A673 (cell line): ENCODE measurements around the gene DHX57. TPM values are rescaled to one million over a fixed set of nuclear protein-coding genes. Genes with fewer than 3 reads are reported as not detected.
A peak's percentile ranks its signal among the peaks of the same experiment; 100 is the strongest.

Experiments used
- BruUV-seq: library from RNA; stranded (reverse); fragments of 400-500 nt; replicated peaks from 2 replicates; lab custom pipeline; 2021; lab: Mats Ljungman, UMichigan
- CTCF ChIA-PET: fragments of 300-600 bp; sonication (Branson Sonifier 250); formaldehyde crosslinking; loops from one replicate; lab custom pipeline; 2022; ENCODE audit warnings: antibody characterized with exemption; lab: Charles Lee
- POLR2A ChIA-PET: fragments of 300-600 bp; sonication (Branson Sonifier 250); formaldehyde crosslinking; loops from one replicate; lab custom pipeline; 2022; ENCODE audit warnings: antibody characterized with exemption; ENCODE audit not compliant: low non-redundant PET; lab: Charles Lee
- DNase-seq: peaks from one replicate; pipeline ENCODE4 v3.0.0-alpha.2; 2015; ENCODE audit warnings: low spot score
- H3K27ac ChIP-seq: fragments of 200-600 bp; sonication (generic); 2 replicates; pipeline ENCODE4 v1.5.1; 2016; ENCODE audit warnings: mixed run types, low read depth, mild to moderate bottlenecking, mixed read lengths, antibody characterized with exemption, low read length; ENCODE audit not compliant: poor library complexity, severe bottlenecking
- H3K27me3 ChIP-seq: fragments of 200-600 bp; sonication (generic); replicated peaks from 2 replicates; pipeline ENCODE4 v1.6.1; 2017; ENCODE audit warnings: mixed run types, low read depth, mild to moderate bottlenecking, mixed read lengths, antibody characterized with exemption, low read length; ENCODE audit not compliant: insufficient read depth, poor library complexity
- H3K36me3 ChIP-seq: fragments of 200-600 bp; sonication (generic); 2 replicates; pipeline ENCODE4 v1.6.1; 2016; ENCODE audit warnings: mixed run types, mild to moderate bottlenecking, mixed read lengths, antibody characterized with exemption, low read length; ENCODE audit not compliant: insufficient read depth, poor library complexity, severe bottlenecking
- H3K4me1 ChIP-seq: fragments of 200-600 bp; sonication (generic); 2 replicates; pipeline ENCODE4 v1.6.1; 2017; ENCODE audit warnings: mixed run types, mild to moderate bottlenecking, mixed read lengths, antibody characterized with exemption, low read length; ENCODE audit not compliant: insufficient read depth, poor library complexity, severe bottlenecking
- H3K4me3 ChIP-seq: fragments of 200-600 bp; sonication (generic); 2 replicates; pipeline ENCODE4 v1.5.1; 2016; ENCODE audit warnings: low read depth, mixed run types, mild to moderate bottlenecking, mixed read lengths, low read length; ENCODE audit not compliant: poor library complexity, severe bottlenecking
- H3K9me3 ChIP-seq: fragments of 200-600 bp; sonication (generic); 2 replicates; pipeline ENCODE4 v1.6.1; 2016; ENCODE audit warnings: mixed run types, low read depth, mild to moderate bottlenecking, mixed read lengths, antibody characterized with exemption, low read length; ENCODE audit not compliant: poor library complexity, severe bottlenecking
- EZH2 ChIP-seq: fragments of 200-600 bp; sonication (generic); IDR thresholded peaks from 2 replicates; pipeline ENCODE4 v1.6.1; 2017; ENCODE audit warnings: borderline replicate concordance, low read depth, mild to moderate bottlenecking, mixed read lengths, antibody characterized with exemption, low read length; ENCODE audit not compliant: poor library complexity, severe bottlenecking
- intact Hi-C: fragments of 100-400 bp; cut with micrococcal nuclease; formaldehyde crosslinking; loops from one replicate; pipeline ENCODE4 v1.10.0; 2022; ENCODE audit not compliant: unreplicated experiment
- total RNA-seq: library from RNA; stranded (reverse); gene quantifications from 2 replicates; pipeline ENCODE4 v1.2.3, GENCODE V29; 2021
- TF ChIP-seq, protein P1 (sequence below): fragments of 300-800, 200-600 bp; sonication (generic); conservative IDR thresholded peaks from 2 replicates; pipeline ENCODE4 v1.5.1; 2017; ENCODE audit warnings: low read depth, mild to moderate bottlenecking, antibody characterized with exemption, low read length, moderate library complexity, mixed read lengths

Gene DHX57
- total RNA-seq, 1 experiment from 2014 or later, result 30.6 TPM

DNA sequence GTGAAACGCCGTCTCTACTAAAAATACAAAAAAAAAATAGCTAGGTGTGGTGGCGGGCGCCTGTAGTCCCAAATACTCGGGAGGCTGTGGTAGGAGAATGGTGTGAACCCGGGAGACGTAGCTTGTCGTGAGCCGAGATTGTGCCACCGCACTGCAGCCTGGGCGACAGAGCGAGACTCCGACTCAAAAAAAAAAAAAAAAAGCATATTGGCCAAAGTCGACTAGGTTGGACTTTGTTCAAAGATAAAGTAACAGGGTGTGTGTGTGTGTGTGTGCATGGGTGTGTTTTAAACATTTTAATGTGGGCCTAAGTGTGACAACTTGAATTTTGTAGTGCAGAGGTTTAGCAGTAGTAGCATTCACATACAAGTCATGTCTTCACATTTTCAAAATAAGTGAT is 86.0 kb downstream of the DHX57 start:
- POLR2A ChIA-PET, result interaction anchor here (0.6 kb wide), 1 partner anchor 84 kb away, joined by 5 read pairs; no protein-coding TSS in a partner anchor
- no peaks in the 10 kb centered on the region for H3K27me3 ChIP-seq
- H3K4me1 ChIP-seq, result peaks cover 12% of the 10 kb centered on the region
- TF ChIP-seq, protein P1, sequence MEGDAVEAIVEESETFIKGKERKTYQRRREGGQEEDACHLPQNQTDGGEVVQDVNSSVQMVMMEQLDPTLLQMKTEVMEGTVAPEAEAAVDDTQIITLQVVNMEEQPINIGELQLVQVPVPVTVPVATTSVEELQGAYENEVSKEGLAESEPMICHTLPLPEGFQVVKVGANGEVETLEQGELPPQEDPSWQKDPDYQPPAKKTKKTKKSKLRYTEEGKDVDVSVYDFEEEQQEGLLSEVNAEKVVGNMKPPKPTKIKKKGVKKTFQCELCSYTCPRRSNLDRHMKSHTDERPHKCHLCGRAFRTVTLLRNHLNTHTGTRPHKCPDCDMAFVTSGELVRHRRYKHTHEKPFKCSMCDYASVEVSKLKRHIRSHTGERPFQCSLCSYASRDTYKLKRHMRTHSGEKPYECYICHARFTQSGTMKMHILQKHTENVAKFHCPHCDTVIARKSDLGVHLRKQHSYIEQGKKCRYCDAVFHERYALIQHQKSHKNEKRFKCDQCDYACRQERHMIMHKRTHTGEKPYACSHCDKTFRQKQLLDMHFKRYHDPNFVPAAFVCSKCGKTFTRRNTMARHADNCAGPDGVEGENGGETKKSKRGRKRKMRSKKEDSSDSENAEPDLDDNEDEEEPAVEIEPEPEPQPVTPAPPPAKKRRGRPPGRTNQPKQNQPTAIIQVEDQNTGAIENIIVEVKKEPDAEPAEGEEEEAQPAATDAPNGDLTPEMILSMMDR, result no peak
- TF ChIP-seq EZH2, result no peak
- H3K36me3 ChIP-seq, result no peaks in the 10 kb centered on the region
- H3K27ac ChIP-seq, result no peak overlapping the region
- CTCF ChIA-PET, result no interaction called here
- BruUV-seq, result no TSS peak
- no peak for DNase-seq
- intact Hi-C loops, result no loop called here
- no peak overlapping the region for H3K4me3 ChIP-seq
- no peaks in the 10 kb centered on the region for H3K9me3 ChIP-seq

DNA sequence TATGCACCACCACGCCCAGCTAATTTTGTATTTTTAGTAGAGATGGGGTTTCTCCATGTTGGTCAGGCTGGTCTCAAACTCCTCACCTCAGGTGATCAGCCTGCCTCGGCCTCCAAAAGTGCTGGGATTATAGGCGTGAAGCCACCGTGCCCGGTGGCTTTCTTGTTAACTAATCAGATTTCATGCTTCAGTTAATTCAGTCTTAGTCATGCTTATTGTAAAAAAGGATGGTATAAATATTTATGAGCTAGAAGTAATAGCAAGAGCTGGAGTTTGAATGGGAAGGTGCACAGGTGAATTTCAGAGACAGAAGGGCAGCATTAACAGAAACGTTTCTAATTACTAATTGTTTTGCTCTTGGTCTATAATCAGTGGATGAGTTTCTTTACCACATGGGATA is 87.4 kb downstream of the DHX57 start:
- BruUV-seq, result no TSS peak
- TF ChIP-seq EZH2, result no peak
- TF ChIP-seq, protein P1, result no peak
- ChIA-PET POLR2A (no interaction called here), CTCF (no interaction called here)
- Histone ChIP-seq H3K4me3 (no peak overlapping the region), H3K4me1 (peaks cover 12% of the 10 kb centered on the region), H3K27me3 (no peaks in the 10 kb centered on the region), H3K36me3 (no peaks in the 10 kb centered on the region), H3K27ac (no peak overlapping the region), H3K9me3 (no peaks in the 10 kb centered on the region)
- intact Hi-C loops, result no loop called here
- peak; percentile 60 for DNase-seq

GRCh38 chr2:38783586-38783985 is 92.1 kb downstream of the DHX57 start:
- no TSS peak for BruUV-seq
- ChIA-PET CTCF (no interaction called here), POLR2A (no interaction called here)
- H3K27me3 ChIP-seq, result no peaks in the 10 kb centered on the region
- no peaks in the 10 kb centered on the region for H3K9me3 ChIP-seq
- H3K4me1 ChIP-seq, result peaks cover 9% of the 10 kb centered on the region
- H3K4me3 ChIP-seq, result no peak overlapping the region
- peak overlapping the region; percentile 32 for H3K27ac ChIP-seq
- intact Hi-C loops, result no loop called here
- TF ChIP-seq, protein P1, result no peak
- no peak for TF ChIP-seq EZH2
- DNase-seq, result no peak
- peaks cover 9% of the 10 kb centered on the region for H3K36me3 ChIP-seq
